ENCODE measurements around the gene ADA.

Gene ADA

GRCh38 chr20:44570367-44570766 is 81.1 kb downstream of the ADA start:
- H3K27ac ChIP-seq: no peak overlapping the region
- TF ChIP-seq CTCF (IDR thresholded peaks at IDR 0.05): no peak
- H3K4me3 ChIP-seq: no peak overlapping the region
- no peak for DNase-seq (ENCODE audit: low spot score)

Measured in coronary artery (tissue), 2 donors.